Measurements from ENCODE around the gene SEMA7A. TPM values are rescaled to one million over a fixed set of nuclear protein-coding genes. Genes with fewer than 3 reads are reported as not detected.

The SEMA7A gene
- total and polyA plus RNA-seq, 7 experiments from 2014 or later: 1.6 to 15.7 (median 5.0) TPM; not detected in 2

GRCh38 chr15:74387621-74388362, 46.0 kb downstream of the SEMA7A start:
- ATAC-seq: no peak
- no peaks in the 10 kb centered on the region for H3K36me3 ChIP-seq (ENCODE audit: control insufficient read depth in 2 of 3, insufficient read depth in 3 of 3, low read length in 3 of 3)
- ChIA-PET POLR2A (no interaction called here), CTCF (no interaction called here)
- H3K4me3 Mint-ChIP-seq: no peak overlapping the region
- H3K27ac Mint-ChIP-seq: no peak overlapping the region
- peaks cover 6 to 32% of the 10 kb centered on the region in 2 donors for H3K4me1 ChIP-seq (ENCODE audit: control insufficient read depth in 2 of 2, insufficient read depth in 2 of 2, low read length in 2 of 2)
- intact Hi-C loops (cut with micrococcal nuclease): no loop called here
- H3K4me3 ChIP-seq (ENCODE audit: low read length): no peak overlapping the region
- H3K27me3 ChIP-seq (ENCODE audit: control insufficient read depth in 2 of 2, insufficient read depth in 2 of 2, low read length in 2 of 2): no peaks in the 10 kb centered on the region
- H3K36me3 Mint-ChIP-seq: no peaks in the 10 kb centered on the region
- H3K9me3 Mint-ChIP-seq: no peaks in the 10 kb centered on the region
- peaks cover 0 to 59% (median 21%) of the 10 kb centered on the region in 7 donors for H3K4me1 Mint-ChIP-seq
- no peak overlapping the region for H3K27ac ChIP-seq (ENCODE audit: low read depth, low read length)
- H3K9me3 ChIP-seq (ENCODE audit: control insufficient read depth in 2 of 3, low read length in 3 of 3): no peaks in the 10 kb centered on the region
- DNase-seq: no peak
- no peaks in the 10 kb centered on the region for H3K27me3 Mint-ChIP-seq

- intact Hi-C loops (cut with micrococcal nuclease): no loop called here
- Mint-ChIP-seq H3K27me3 (no peaks in the 10 kb centered on the region), H3K27ac (no peak overlapping the region), H3K4me3 (no peak overlapping the region), H3K36me3 (no peaks in the 10 kb centered on the region), H3K9me3 (no peaks in the 10 kb centered on the region), H3K4me1 (peaks cover 0 to 62% (median 21%) of the 10 kb centered on the region in 7 donors)
- ATAC-seq: no peak
- H3K4me3 ChIP-seq (ENCODE audit: low read length): no peak overlapping the region
- H3K9me3 ChIP-seq (ENCODE audit: control insufficient read depth in 2 of 3, low read length in 3 of 3): no peaks in the 10 kb centered on the region
- no peak for DNase-seq
- H3K27me3 ChIP-seq (ENCODE audit: control insufficient read depth in 2 of 2, insufficient read depth in 2 of 2, low read length in 2 of 2): no peaks in the 10 kb centered on the region
- no peak overlapping the region for H3K27ac ChIP-seq (ENCODE audit: low read depth, low read length)
- CTCF ChIA-PET: no interaction called here
- POLR2A ChIA-PET: no interaction called here
- peaks cover 6 to 32% of the 10 kb centered on the region in 2 donors for H3K4me1 ChIP-seq (ENCODE audit: control insufficient read depth in 2 of 2, insufficient read depth in 2 of 2, low read length in 2 of 2)
- no peaks in the 10 kb centered on the region for H3K36me3 ChIP-seq (ENCODE audit: control insufficient read depth in 2 of 3, insufficient read depth in 3 of 3, low read length in 3 of 3)
Observed at GRCh38 chr15:74387141-74387541, 46.6 kb downstream of the SEMA7A start.

GRCh38 chr15:74386496-74387140, 47.1 kb downstream of the SEMA7A start:
- Mint-ChIP-seq H3K4me1 (peaks cover 0 to 58% (median 21%) of the 10 kb centered on the region in 7 donors), H3K36me3 (no peaks in the 10 kb centered on the region), H3K4me3 (no peak overlapping the region), H3K9me3 (no peaks in the 10 kb centered on the region), H3K27ac (no peak overlapping the region), H3K27me3 (no peaks in the 10 kb centered on the region)
- no peaks in the 10 kb centered on the region for H3K36me3 ChIP-seq (ENCODE audit: control insufficient read depth in 2 of 3, insufficient read depth in 3 of 3, low read length in 3 of 3)
- no peak overlapping the region for H3K4me3 ChIP-seq (ENCODE audit: low read length)
- H3K9me3 ChIP-seq (ENCODE audit: control insufficient read depth in 2 of 3, low read length in 3 of 3): no peaks in the 10 kb centered on the region
- intact Hi-C loops (cut with micrococcal nuclease): no loop called here
- CTCF ChIA-PET: interaction anchor here (0.8 to 1.6 kb wide), 2 partner anchors 48 to 298 kb away, joined by 3 to 4 read pairs; no protein-coding TSS in a partner anchor
- H3K4me1 ChIP-seq (ENCODE audit: control insufficient read depth in 2 of 2, insufficient read depth in 2 of 2, low read length in 2 of 2): peaks cover 6 to 32% of the 10 kb centered on the region in 2 donors
- POLR2A ChIA-PET: no interaction called here
- no peak overlapping the region for H3K27ac ChIP-seq (ENCODE audit: low read depth, low read length)
- no peaks in the 10 kb centered on the region for H3K27me3 ChIP-seq (ENCODE audit: control insufficient read depth in 2 of 2, insufficient read depth in 2 of 2, low read length in 2 of 2)
- ATAC-seq (no peak), DNase-seq (no peak)

- intact Hi-C loops (cut with micrococcal nuclease): no loop called here
- Mint-ChIP-seq H3K9me3 (no peaks in the 10 kb centered on the region), H3K27ac (peak overlapping the region in 1 of 9 donors; percentile 87), H3K27me3 (no peaks in the 10 kb centered on the region), H3K4me1 (peaks cover 0 to 54% (median 18%) of the 10 kb centered on the region in 7 donors), H3K36me3 (no peaks in the 10 kb centered on the region), H3K4me3 (no peak overlapping the region)
- ATAC-seq: no peak
- ChIA-PET POLR2A (no interaction called here), CTCF (interaction anchor here (1.0 to 6.9 kb wide), 3 partner anchors 10 to 54 kb away, joined by 4 to 93 read pairs (median 7); no protein-coding TSS in a partner anchor)
- H3K27ac ChIP-seq (ENCODE audit: low read depth, low read length): no peak overlapping the region
- H3K9me3 ChIP-seq (ENCODE audit: control insufficient read depth in 2 of 3, low read length in 3 of 3): no peaks in the 10 kb centered on the region
- H3K4me3 ChIP-seq (ENCODE audit: low read length): no peak overlapping the region
- no peak for DNase-seq
- no peaks in the 10 kb centered on the region for H3K27me3 ChIP-seq (ENCODE audit: control insufficient read depth in 2 of 2, insufficient read depth in 2 of 2, low read length in 2 of 2)
- peaks cover 6 to 32% of the 10 kb centered on the region in 2 donors for H3K4me1 ChIP-seq (ENCODE audit: control insufficient read depth in 2 of 2, insufficient read depth in 2 of 2, low read length in 2 of 2)
- H3K36me3 ChIP-seq (ENCODE audit: control insufficient read depth in 2 of 3, insufficient read depth in 3 of 3, low read length in 3 of 3): no peaks in the 10 kb centered on the region
Observed at GRCh38 chr15:74385733-74386132, 48.0 kb downstream of the SEMA7A start.

- H3K27me3 ChIP-seq (ENCODE audit: control insufficient read depth in 2 of 2, insufficient read depth in 2 of 2, low read length in 2 of 2): no peaks in the 10 kb centered on the region
- no peaks in the 10 kb centered on the region for H3K9me3 ChIP-seq (ENCODE audit: control insufficient read depth in 2 of 3, low read length in 3 of 3)
- H3K27me3 Mint-ChIP-seq: no peaks in the 10 kb centered on the region
- H3K36me3 Mint-ChIP-seq: no peaks in the 10 kb centered on the region
- DNase-seq: no peak
- POLR2A ChIA-PET: interaction anchor here (0.6 to 1.7 kb wide), 2 partner anchors 47 to 56 kb away, joined by 3 to 4 read pairs; no protein-coding TSS in a partner anchor
- H3K27ac ChIP-seq (ENCODE audit: low read depth, low read length): no peak overlapping the region
- H3K4me3 Mint-ChIP-seq: peak overlapping the region in 1 of 10 donors; percentile 42
- peaks cover 0 to 50% (median 15%) of the 10 kb centered on the region in 7 donors for H3K4me1 Mint-ChIP-seq
- H3K9me3 Mint-ChIP-seq: no peaks in the 10 kb centered on the region
- peak overlapping the region in 4 of 9 donors; percentile 52 to 87 (median 64) for H3K27ac Mint-ChIP-seq
- CTCF ChIA-PET: interaction anchor here (1.0 to 6.9 kb wide), 3 partner anchors 9 to 55 kb away, joined by 4 to 93 read pairs (median 7); no protein-coding TSS in a partner anchor
- H3K36me3 ChIP-seq (ENCODE audit: control insufficient read depth in 2 of 3, insufficient read depth in 3 of 3, low read length in 3 of 3): no peaks in the 10 kb centered on the region
- intact Hi-C loops (cut with micrococcal nuclease): no loop called here
- ATAC-seq: peak; percentile 76
- H3K4me1 ChIP-seq (ENCODE audit: control insufficient read depth in 2 of 2, insufficient read depth in 2 of 2, low read length in 2 of 2): peaks cover 6 to 32% of the 10 kb centered on the region in 2 donors
- H3K4me3 ChIP-seq (ENCODE audit: low read length): no peak overlapping the region
Observed at GRCh38 chr15:74384881-74385643, 48.7 kb downstream of the SEMA7A start.

- no peak for ATAC-seq
- ChIA-PET POLR2A (interaction anchor here (0.6 to 1.7 kb wide), 2 partner anchors 47 to 57 kb away, joined by 3 to 4 read pairs; no protein-coding TSS in a partner anchor), CTCF (interaction anchor here (0.6 to 6.9 kb wide), 3 partner anchors 18 to 78 kb away, joined by 3 to 93 read pairs (median 5); no protein-coding TSS in a partner anchor)
- intact Hi-C loops (cut with micrococcal nuclease): no loop called here
- Mint-ChIP-seq H3K36me3 (no peaks in the 10 kb centered on the region), H3K4me1 (peaks cover 0 to 50% (median 15%) of the 10 kb centered on the region in 7 donors), H3K4me3 (peak overlapping the region in 1 of 10 donors; percentile 65), H3K27me3 (no peaks in the 10 kb centered on the region), H3K27ac (peak overlapping the region in 6 of 9 donors; percentile 37 to 87 (median 64)), H3K9me3 (no peaks in the 10 kb centered on the region)
- no peaks in the 10 kb centered on the region for H3K27me3 ChIP-seq (ENCODE audit: control insufficient read depth in 2 of 2, insufficient read depth in 2 of 2, low read length in 2 of 2)
- no peaks in the 10 kb centered on the region for H3K9me3 ChIP-seq (ENCODE audit: control insufficient read depth in 2 of 3, low read length in 3 of 3)
- no peak overlapping the region for H3K27ac ChIP-seq (ENCODE audit: low read depth, low read length)
- H3K4me3 ChIP-seq (ENCODE audit: low read length): no peak overlapping the region
- H3K4me1 ChIP-seq (ENCODE audit: control insufficient read depth in 2 of 2, insufficient read depth in 2 of 2, low read length in 2 of 2): peaks cover 6 to 32% of the 10 kb centered on the region in 2 donors
- H3K36me3 ChIP-seq (ENCODE audit: control insufficient read depth in 2 of 3, insufficient read depth in 3 of 3, low read length in 3 of 3): no peaks in the 10 kb centered on the region
- no peak for DNase-seq
Observed at GRCh38 chr15:74384566-74384880, 49.2 kb downstream of the SEMA7A start.

All from naive thymus-derived CD4-positive, alpha-beta T cell (primary cell).